Activated T-cell treated with anti-CD3 and anti-CD28 coated beads for 1 hour (primary cell): ENCODE data around the gene CDC27.
"Not testable (repeated sequence)": the region's sequence is repeated elsewhere in the genome, so short reads cannot be mapped to it uniquely, and the experiment has no call there.

ENCODE experiments used
- DNase-seq: peaks from one replicate; pipeline ENCODE4 v3.0.0-alpha.2; 2020; ENCODE audit warnings: low read depth

Gene CDC27, protein sequence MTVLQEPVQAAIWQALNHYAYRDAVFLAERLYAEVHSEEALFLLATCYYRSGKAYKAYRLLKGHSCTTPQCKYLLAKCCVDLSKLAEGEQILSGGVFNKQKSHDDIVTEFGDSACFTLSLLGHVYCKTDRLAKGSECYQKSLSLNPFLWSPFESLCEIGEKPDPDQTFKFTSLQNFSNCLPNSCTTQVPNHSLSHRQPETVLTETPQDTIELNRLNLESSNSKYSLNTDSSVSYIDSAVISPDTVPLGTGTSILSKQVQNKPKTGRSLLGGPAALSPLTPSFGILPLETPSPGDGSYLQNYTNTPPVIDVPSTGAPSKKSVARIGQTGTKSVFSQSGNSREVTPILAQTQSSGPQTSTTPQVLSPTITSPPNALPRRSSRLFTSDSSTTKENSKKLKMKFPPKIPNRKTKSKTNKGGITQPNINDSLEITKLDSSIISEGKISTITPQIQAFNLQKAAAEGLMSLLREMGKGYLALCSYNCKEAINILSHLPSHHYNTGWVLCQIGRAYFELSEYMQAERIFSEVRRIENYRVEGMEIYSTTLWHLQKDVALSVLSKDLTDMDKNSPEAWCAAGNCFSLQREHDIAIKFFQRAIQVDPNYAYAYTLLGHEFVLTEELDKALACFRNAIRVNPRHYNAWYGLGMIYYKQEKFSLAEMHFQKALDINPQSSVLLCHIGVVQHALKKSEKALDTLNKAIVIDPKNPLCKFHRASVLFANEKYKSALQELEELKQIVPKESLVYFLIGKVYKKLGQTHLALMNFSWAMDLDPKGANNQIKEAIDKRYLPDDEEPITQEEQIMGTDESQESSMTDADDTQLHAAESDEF

DNA sequence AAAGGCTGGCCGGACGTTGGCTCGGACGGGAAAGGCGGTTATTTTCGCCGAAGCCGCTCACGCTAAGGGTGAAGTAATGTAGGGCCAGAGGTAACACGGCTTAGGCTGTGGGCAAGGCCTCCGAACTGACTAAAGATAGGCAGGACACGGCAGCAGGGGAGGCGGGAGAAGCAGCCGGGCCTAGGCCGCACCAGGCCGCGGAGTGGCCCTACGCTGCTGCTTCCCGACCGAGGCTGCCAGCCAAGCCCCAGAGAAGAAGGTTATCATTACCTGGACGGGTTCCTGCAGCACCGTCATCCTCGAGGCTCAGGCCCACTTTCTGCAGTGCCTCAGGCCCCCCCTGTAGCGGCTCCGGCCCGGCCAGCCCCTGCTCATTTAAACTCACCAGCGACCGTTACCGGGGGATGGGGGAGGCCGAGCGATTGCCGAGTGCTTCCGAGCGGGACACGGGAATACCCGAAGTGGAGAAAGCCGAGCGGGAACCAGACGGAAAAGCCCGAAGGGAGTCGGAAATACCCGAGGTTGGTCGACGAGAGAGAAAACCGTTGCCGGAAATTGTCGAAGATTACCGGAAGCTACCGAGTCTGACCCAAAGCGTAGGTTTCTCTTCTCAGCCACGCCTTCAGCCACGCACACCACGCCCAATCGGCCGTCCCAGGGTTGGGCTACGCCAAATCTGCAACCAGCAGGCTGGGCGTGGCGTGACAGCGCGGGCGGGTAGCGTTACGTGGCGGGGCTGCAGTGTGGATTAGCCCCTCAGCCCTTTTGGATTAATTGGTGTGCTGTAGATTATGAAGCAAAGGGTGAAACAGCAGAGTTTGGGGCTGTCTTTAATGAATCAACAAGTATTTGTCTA lies at the start of gene CDC27:
Gene CDC27, minus strand, starts transcription at position 420 of the 856 bp plus-strand sequence. Its CDS starts 123 bp downstream, at position 297.
- DNase-seq, result peak; percentile 100

DNA sequence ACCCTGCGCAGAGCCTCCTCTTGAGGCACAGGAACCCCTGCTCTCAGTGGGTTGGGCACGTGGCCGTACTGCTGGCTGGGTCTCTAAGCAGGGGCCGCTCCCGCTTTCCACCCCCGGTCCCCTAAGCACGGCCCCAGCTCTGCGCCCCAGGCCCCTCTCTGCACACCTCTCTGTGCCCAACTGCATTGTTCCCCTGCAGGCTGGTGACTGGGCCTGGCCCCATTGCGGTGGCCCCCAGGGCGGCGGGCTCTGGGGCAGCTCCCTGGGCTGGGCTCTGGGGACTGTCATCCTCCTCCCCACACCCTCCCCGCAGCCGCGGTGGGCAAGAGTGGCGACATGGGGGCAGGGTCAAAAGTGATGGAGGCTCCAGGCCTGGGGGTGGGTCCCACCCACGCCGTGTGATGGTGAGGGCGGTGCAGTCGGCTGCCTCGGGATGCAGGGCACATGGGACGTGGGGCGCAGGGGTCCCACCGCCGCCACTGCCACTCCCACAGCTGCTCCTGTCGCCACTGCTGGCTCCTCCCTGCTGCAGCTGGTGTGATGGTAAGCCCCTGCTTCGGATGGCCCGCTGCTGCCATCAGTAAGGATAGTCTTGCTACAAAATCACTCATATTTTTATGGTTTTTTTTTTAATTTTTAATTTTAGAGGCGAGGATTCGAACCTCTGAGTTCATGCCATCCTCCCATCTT lies 49.4 kb upstream of the CDC27 start:
- no peak for DNase-seq

DNA sequence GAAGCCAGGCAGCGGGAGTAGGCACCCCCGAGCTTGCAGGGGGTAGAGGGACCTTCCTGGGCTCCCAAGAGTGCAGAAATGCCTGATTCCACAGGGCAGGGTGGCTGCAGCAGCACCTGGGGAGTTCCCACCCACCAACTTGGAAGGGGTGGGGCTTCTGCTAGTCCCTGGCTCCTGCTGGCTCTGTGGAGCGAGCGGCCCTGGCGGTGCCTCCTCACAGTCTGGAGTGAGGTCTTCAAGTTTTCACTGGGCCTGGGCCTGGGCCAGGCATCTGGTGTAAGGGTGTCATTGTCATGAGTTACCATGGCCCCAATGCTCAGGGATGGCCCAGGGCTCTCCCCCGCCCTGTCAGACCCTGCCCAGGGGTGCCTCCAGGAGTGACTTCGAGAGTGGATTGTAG lies 48.7 kb upstream of the CDC27 start:
- no peak for DNase-seq

DNA sequence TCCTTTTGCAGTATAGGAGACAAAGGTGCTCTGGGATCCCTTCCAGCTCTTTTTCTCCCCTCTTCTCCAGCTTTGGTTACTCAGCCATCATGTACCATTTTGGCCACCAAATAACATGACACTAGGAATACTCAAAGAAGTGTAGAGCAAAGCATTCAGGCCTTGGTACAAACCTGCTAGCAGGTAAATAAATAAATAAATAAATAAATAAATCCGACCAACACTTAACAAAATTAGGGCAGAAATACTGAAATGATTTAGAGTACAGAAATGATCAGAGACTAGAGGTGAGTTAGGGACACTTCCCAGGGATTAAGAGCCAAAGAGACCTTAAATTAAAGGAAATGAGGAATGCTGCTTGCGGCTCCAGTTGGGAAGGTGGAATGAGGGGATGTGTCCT lies 46.8 kb upstream of the CDC27 start:
- DNase-seq, result no peak

DNA sequence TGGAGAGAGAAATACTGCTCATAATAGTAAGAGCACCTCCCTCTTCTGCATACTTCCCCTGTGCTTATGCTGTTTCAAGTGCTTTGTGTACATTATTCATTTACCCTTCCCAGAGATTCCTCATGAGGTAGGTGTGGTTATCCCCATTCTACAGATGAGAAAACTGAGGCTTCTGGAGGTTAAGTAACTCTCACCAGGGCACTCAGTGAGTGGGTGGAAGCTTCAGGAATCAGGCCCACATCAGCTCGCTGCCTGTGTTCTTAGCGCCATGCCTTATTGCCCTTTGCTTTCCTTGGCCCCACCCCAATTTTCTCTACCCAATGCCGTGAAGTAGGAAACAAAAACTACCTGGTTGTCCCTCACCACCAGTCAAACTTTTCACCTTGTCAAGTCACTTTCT lies 46.4 kb upstream of the CDC27 start:
- DNase-seq, result no peak

- no peak for DNase-seq
Measured at GRCh38 chr17:47232465-47232864, 43.4 kb upstream of the CDC27 start.

DNA sequence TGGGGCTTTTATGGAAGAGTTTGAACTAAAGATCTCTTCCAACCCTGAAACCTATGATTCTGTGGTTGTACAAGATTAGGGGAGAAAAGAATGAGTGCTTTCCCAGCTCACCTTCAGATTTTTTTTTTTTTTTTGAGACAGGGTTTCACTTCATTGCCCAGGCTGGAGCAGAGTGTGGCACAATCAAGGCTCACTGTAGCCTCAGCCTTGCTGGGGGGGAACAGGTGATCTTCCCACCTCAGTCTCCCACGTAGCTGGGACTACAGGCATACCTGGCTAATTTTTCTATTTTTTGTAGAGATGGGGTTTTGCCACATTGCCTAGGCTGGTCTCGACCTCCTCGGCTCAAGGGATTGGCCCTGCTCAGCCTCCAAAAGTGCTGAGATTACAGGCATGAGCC lies 42.8 kb upstream of the CDC27 start:
- no peak for DNase-seq

GRCh38 chr17:47231334-47231733 lies 42.2 kb upstream of the CDC27 start:
- DNase-seq, result no peak

DNA sequence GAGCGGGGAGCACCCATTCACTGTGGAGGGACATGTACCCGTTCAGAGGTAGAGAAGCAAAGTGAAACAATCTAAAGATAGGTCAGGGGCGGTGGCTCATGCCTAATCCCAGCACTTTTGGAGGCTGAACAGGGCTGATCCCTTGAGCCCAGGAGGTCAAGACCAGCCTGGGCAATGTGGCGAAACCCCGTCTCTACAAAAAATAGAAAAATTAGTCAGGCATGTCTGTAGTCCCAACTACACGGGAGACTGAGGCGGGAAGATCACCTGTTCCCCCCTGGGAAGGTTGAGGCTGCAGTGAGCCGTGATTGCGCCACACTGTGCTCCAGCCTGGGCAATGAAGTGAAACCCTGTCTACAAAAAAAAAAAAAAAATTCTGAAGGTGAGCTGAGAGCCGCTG lies 41.8 kb upstream of the CDC27 start:
- DNase-seq, result no peak

GRCh38 chr17:47229535-47230443 lies 40.7 kb upstream of the CDC27 start:
- peak; percentile 47 for DNase-seq

DNA sequence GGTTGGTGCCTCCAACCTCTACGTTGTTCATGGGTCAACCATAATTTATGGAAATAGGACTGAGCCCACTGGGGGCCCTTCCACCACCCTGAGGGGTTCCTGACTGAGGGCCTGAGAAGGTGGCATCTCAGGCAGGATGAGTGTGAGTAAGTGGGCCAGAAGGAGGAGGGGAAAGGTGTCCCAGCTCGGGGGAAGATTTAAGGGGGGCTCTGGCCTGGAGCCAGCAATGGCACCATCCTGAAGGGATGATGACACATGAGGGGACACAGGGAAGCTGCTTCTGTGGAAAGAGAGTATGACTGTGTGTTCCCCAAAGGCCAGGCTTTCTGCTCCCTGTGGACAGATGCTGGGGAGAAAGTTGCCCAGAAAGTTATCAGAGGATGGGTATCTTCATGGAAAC lies 38.8 kb upstream of the CDC27 start:
- DNase-seq, result no peak

- DNase-seq, result no peak
Measured at GRCh38 chr17:47225911-47226688, 37.0 kb upstream of the CDC27 start.

GRCh38 chr17:47225436-47225858 lies 36.4 kb upstream of the CDC27 start:
- no peak for DNase-seq

DNA sequence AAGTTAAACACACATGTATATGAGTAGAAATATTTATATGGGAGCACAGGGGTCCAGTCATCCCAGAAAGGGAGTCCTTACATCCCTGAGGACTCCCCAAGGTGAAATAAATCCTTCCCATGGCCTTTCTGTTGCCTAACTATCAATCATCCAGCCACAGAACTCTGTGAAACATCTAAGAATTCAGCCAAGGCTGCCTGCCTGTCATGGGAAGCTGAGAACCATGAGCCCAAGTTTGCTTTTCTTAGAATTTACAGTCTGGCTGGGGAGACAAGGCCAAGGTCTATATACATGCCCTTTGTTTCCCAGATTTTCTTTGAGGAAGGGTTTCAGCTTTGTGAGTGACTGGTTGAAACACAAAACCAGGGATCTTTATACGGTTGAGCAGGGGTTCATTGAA lies 35.9 kb upstream of the CDC27 start:
- no peak for DNase-seq

DNA sequence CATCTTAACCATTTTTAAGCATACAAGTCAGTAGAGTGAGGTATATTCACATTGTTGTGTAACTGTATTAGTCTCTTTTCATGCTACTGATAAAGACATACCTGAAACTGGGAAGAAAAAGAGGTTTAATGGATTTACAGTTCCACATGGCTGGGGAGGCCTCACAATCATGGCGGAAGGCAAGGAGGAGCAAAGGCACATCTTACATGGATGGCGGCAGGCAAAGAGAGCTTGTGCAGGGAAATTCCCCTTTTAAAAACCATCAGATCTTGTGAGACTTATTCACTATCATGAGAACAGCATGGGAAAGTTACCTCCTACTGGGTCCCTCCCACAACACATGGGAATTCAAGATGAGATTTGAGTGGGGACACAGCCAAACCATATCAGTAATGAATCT lies 35.0 kb upstream of the CDC27 start:
- DNase-seq, result not testable (repeated sequence)

DNA sequence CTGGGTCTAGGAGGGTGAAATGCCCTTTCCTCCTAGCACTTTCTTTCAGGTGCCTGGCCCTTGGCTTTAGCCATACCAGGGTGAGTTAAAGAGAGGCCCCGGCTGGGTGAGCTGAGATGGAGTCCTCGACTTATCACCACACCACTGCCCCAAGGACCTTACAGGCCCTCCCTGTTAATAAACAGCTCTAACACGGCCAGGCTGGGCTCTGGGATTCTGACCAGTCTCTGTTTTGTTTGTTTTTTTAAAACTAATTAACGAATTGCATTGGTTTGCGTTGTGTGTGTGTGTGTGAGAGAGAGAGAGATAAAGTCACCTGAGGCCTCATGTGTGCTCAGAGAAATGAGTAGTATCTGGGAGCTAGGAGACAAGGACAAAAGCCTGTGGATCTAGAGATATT lies 34.4 kb upstream of the CDC27 start:
- no peak for DNase-seq

- no peak for DNase-seq
Measured at GRCh38 chr17:47223007-47223406, 33.9 kb upstream of the CDC27 start.

DNA sequence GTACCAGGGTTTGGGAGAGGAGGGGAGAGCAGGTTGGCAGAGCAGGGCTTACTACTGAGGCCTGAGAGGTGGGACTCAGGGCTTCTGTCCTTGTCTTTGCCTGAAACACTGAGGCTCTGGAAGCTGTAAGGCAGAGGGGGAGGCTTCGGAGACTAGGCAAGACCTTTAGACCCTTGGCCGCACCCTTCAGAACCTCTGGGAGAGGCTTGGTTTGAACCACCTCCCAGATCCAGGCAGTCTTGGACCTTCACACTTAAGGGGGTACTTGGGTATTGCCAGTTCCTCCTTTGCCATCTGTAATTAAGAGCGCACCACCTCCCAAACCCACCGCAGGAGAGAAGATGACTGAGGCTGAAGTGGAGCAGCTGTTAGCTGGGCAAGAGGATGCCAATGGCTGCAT lies 33.0 kb upstream of the CDC27 start:
- no peak for DNase-seq

GRCh38 chr17:47221154-47221553 lies 32.1 kb upstream of the CDC27 start:
- no peak for DNase-seq

- no peak for DNase-seq
Measured at GRCh38 chr17:47220531-47220999, 31.5 kb upstream of the CDC27 start.
